HG02623 (cell line): ENCODE results near the gene CEACAM16.
A peak's percentile ranks its signal among the peaks of the same experiment; 100 is the strongest.

Experiments
- ATAC-seq: cut with Tn5 transposase; IDR thresholded peaks from one replicate; pipeline ENCODE4 v1.9.1; 2021; ENCODE audit warnings: moderate library complexity; ENCODE audit not compliant: unreplicated experiment

Gene CEACAM16

DNA sequence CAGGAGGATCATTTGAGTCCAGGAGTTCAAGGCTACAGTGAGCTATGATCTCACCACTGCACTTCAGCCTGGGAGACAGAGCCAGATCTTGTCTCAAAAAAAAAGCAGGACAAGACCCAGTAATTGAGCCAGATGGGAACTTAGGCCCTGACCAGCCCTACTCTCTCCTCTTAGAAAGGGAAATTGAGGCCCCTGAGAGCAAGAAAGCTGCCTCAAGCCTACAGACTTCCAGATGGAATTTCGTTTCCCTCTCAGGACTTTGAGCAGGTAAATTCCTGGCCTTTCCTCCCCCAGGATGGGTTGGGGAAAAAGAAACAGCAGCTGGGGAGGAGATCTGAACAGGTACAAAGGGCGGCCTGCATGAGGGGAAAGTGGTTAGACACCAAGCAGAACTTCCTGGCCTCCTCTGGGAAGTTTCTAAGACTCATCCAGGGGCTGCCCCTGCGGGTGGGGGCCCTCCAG lies 46.0 kb downstream of the CEACAM16 start:
- no peak for ATAC-seq

DNA sequence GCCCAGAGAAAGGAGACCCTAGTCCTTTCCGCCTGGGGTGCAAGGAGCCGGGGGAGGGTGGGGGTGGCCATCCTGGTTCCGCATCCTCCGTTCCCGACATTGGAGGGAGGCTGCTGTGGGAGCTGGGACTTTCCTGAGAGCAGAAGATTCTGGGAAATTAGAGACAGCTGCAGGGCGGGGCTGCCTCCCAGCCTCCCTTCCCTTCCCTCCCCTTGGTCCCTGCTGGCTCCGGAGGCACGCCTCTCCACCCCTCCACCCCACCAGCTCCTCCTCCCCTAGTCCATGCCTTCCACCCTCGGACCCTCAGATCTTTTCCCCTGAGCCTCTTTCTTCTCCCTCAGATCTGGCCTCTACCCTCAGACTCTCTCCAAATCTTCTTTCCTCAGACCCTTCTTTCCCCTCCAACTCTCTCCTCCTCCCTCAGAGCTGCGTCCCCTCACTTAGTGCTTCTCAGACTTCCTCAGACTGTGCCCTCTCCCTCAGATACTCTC lies 46.4 kb downstream of the CEACAM16 start:
- ATAC-seq, result no peak

DNA sequence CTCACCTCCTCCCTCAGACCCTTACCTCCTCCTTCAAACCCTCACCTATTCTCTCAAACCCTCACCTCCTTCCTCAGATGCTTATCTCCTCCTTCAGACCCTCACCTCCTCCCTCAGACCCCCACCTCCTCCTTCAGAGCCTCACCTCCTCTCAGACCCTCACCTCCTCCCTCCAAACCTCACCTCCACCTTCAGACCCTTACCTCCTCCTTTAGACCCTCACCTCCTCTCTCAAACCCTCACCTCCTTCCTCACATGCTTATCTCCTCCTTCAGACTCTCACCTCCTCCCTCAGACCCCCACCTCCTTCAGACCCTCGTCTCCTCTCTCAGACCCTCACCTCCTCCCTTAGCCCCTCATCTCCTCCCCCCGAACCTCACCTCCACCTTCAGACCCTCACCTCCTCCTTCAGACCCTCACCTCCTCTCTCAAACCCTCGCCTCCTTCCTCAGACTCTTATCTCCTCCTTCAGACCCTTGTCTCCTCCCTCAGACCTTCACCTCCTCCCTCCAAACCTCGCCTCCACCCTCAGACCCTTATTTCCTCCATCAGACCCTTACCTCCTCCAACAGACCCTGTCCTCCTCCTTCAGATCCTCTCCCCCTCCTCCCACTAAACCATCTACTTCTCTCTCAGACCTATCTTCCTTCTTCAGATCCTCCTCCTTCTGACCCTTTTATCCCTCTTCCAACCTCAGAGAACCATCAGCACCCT lies 47.1 kb downstream of the CEACAM16 start:
- no peak for ATAC-seq

DNA sequence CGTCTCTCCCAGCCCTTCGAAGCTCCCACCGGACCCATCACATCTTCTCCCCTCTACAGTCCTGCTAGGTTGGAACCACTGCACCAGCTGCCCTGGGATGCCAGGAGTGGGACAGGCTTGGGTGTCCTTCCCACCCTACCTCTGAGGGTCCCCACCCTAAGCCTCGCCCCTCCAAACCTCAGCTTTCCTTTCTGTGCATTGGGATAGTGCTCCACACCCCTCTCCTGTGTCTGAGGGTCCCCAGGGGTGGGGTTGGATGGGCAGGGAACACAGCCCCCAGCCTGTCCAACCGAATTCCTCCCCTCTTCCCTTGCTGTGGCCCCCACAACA lies 47.6 kb downstream of the CEACAM16 start:
- no peak for ATAC-seq

DNA sequence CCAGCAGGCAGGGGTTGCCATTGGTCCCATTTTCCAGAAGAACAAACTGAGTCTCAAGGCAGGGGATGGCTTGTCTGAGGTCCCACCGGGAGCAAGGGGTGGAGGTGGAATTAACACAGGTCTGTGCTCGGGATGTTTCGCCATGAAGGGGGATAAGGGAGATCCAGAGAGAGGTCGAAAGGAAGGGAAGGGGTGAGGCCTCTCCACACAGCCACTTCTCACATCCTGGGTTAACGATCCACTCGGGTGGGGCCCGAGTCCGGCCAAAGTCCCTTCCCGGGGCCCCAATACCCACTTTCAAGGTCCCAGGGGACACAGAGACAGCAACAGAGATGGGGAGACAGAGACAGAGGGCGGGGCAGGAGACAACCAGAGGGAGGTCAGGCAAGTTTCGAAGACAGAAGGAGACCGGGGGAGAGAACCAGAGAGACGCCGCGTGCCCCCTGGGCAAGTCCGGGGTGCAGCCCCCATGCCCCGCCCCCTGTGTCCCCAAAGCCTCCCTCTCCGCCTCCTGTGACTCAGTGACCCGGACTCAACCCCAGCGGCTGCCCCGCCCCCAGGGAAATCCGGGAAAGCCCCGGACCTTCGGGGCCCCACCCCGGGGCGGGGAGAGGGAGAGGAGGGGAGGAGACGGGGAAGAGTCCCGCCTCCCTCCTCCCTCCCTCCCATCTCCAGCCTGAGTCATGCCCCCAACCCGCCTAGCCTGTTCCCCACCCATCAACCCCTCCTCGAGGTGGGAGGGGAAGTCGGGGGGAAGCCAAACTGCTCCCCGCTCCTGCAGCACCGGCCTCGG lies 48.2 kb downstream of the CEACAM16 start:
- ATAC-seq, result peak; percentile 43

DNA sequence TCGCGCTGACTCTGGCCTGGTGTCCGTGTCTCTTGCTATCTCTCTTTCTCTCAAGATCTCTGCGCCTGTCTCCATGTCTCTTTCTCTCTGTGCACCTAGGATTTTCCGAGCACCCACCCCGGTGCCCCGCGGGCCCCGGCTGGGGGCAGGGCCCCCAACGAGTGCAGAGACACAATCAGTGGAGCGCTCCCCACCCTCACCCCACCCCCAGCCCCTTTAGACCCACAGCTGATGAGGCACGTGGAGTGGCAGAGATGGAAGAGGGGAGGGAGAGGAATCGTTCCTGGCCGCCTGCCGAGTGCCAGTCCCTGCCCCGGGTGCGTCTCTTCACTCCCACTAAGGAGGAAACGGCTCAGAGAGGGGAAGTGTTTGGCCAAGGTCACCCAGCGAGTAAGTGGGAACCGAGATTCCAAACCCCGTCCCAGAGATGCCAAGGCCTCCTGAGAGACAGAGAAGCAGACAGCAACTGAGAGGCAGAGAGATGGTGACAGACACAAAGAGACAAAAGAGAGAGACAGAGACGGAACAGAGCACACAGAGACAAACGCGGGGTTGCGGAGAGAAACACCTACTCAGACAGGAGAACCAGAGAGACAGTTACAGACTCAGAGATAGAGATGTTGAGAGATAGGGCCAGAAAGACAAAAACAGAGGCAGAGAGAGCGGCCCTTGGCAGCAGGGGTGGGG lies 48.9 kb downstream of the CEACAM16 start:
- ATAC-seq, result no peak

DNA sequence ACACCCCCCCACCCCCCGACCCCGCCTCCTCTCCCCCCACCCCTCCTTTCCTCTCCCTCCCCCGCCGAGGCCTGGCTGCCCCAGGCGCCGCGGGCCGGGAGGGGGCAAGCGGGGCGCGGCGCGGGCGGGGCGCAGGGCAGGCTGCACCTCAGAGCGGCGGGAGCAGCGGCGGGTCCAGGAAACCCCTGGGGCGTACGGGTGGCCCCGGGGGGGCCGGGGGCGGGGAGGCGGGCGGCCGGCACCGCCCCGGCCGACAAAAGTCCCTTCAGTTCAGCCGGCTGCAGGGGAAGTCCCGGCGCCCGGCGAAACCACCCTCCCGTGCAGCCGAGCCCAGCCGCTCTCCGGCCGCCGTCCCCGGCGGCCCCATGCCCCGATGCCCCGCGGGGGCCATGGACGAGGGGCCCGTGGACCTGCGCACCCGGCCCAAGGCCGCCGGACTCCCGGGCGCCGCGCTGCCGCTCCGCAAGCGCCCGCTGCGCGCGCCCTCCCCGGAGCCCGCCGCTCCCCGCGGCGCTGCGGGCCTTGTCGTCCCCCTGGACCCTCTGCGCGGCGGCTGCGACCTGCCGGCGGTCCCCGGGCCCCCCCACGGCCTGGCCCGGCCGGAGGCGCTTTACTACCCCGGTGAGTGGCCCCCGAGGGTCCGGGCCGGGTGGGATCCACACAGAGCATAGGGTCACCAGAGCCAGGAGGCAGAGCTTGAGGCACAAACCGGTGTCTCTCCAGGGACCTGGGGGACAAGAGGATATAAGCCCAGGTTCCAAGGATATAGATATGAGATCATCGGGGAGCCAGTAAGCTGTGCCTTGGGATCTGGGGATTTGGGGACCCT lies 49.7 kb downstream of the CEACAM16 start, which contains the start of gene BCL3:
BCL3 (plus strand) TSS at position 283 of the 829 bp plus-strand sequence; CDS start at position 366, 83 bp downstream.
- ATAC-seq, result peak; percentile 28

DNA sequence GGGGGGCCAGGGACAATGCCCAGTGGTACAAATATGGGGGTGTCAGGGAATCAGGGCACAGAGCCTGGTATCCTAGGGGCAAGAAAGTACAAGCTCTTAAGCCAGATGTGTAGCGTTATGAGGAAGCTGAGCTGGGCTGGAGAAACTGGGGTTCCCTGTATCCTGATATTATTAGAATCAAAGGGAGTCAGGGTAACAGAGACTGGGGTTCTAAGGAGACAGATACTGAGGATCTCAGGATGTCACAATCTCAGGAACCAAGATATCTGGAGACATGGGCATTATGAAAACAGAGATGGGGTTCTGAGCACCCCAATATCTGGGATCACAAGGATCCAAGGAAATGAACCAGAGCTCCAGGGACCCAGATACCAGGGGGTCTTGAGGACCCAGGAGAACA lies 50.3 kb downstream of the CEACAM16 start:
- ATAC-seq, result no peak

DNA sequence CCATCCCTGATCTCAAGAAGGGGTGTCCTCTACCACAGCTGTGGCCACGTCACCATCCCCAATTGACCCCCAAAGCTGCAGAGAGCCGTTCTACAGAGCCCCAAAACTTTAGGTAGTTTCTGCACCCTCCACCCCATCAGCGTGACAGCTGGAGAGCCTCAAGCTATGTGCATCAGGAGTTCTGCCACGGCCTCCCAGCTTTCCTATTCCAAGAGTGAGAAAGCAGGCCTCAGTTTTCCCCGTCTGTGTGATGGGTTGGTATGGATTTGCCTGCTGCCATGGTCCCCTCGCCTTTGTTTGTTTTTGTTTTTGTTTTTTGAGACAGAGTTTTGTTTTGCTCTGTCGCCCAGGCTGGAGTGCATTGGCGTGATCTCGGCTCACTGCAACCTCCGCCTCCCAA lies 51.0 kb downstream of the CEACAM16 start:
- ATAC-seq, result no peak

DNA sequence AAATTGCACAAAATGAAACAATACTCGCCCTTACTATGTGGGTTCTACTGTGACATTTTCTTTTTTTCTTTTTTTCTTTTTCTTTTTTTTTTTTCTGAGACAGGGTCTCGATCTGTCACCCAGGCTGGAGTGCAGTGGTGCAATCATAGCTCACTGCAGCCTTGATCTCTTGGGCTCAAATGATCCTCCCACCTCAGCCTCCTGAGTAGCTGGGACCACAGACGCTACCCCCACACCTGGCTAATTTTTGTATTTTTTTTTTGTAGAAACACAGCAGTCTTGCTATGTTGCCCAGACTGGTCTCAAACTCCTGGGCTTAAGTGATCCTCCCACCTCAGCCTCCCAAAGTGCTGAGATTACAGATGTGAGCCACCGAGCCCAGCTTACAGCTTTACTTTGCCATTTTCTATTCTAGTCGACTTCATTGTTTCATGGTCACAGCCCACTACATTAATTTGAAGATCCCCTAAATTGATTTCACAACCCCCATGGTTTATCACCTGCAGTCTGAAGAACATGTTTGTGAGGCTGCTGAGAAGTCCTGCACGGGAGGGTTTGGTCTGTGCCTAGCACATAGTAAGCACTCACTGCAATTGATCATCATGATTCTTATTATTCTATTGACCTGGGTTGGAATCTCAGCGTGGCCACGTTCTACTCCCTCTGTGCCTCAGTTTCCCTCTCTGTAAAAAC lies 53.3 kb downstream of the CEACAM16 start:
- no peak for ATAC-seq

DNA sequence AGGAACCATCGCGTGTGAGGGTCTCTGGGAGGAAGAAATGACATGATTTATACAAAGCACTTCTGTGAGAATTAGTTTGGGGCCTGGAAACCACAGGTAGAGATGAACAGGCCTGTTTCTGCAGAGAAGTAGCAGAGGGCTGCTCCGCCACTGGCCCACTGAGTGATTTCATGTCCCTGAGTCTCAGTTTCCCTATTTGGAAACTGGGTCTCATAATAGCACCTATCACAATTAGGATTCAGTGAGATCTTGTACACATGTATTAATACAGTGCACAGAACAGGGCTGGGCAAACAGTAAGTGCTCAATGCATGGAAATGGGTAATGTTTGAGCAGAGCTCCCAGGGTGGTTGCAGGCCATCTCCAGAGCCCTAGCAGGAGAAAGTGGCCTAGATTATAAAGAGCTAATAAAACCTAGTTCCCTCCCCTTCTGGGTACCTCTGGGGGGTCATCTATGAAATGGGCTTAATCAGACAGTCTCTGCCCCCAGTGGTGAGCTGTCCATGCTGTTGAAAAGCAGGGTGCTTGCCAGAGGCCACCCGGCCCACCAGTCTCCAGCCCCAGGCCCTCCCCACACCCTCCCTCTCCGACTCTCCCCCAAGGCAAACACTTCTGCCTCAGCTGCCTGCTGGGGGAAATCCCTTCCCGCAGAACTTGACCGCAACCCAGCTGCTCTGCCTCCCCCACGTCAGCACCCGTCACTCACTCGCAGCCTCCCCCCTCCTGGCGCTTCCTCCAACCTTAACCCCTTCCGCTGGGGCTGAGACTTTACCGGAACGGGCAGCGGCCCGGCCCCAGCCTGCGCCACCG lies 54.1 kb downstream of the CEACAM16 start:
- ATAC-seq, result peak; percentile 64

DNA sequence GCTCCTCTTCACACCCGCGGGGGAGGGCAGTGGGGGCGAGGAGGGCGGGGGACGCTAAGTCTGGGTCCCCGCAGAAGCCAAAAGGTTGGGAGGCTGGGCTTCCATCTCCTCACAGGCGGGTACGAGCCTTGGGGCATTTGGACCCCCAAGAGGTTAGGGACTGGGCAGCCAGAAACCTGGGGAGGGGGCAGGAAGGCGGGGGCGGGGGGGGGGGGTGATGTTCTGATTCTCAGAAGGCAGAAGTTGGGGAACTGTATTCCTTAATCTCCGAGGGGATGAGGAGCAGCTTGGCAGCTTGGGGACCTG lies 54.6 kb downstream of the CEACAM16 start:
- no peak for ATAC-seq

DNA sequence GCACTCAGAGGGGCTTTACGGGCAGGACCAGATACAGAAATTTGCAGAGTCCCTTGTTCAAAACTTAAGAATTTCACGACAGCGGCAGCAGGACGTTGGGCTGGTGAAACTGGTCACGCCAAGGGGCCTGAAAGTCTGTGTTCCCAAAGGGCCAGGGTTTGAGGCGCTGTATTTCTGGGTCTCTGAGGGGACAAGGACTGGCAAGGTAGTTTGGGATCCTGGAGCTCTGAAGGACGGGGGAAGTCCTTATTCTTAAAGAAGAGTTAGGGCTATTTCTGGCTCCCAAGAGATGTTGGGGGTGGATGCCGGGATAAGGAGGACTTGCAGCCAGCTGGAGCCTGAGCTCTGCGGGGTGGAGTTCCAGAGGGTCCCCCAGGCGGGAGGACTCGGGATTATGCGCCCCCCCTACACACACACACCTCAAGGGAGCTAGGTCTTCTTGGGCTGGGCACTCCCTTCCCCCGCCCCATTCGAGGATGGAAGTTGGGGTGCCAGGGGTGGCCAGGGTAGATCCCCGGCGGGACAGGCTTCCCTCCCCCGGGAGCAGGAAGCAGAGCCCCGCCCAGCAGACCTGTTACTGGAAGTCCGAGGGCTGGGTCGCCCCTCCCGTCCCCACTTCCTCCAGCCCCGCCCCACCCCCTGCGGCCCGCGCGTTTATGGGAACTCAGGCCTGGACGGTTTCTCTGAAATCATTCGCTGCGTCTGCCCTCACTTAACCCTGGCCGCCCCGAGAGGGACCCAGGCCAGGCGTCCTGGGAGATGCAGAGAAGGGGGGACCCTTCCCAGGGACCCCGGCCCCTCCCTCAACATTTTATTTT lies 55.2 kb downstream of the CEACAM16 start:
- no peak for ATAC-seq

DNA sequence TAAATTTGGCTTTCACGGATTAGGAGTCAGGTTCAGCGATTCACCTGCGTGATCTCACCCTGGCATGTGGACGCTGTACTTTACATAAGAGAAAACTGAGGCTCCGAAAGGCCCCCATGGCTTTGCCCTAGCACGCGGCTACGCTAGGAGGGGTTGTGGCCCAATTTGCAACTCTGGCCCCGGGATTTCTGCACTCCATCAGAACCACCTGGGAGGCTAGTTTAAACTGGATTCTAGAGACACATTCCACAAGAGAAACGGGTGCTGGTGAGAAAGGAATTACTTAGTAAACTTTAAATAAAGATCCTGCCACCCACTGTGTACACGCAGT lies 55.8 kb downstream of the CEACAM16 start:
- ATAC-seq, result no peak

DNA sequence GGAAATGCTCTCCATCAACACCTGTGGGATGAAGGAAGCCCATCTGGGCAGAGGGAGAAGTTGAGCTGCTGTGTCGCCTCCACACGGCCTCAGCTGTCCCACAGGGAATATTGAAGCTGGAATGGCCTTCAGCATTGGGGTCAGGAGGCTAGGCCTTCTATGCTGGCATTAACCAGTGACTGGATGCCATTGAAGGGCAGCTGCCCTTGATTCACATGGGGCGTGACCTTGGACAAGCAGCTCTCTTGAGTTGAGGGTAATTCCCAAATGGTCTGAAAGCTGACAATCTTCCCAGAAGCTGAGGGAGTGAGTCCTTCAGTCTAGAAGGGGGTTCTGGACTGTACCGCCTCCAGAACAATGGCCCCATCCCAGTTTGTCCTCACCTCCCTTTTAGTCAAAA lies 56.3 kb downstream of the CEACAM16 start:
- no peak for ATAC-seq

DNA sequence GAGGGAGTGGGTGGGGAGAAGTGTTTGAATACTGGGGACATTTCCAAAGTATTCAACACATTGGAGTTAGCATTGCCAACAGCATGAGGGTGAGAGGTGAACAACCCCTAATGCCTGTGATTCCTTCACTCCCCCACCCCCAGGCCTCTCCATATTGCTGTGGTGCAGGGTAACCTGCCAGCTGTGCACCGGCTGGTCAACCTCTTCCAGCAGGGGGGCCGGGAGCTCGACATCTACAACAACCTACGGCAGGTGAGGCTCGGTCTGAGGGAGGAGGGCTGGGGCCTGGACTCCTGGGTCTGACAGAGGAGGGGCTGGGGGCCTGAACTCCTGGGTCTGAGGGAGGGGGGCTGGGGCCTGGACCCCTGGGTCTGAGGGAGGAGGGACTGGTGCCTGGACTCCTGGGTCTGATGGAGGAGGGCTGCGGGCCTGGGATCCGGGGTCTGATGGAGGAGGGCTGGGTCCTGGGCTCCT lies 57.2 kb downstream of the CEACAM16 start:
- no peak for ATAC-seq

DNA sequence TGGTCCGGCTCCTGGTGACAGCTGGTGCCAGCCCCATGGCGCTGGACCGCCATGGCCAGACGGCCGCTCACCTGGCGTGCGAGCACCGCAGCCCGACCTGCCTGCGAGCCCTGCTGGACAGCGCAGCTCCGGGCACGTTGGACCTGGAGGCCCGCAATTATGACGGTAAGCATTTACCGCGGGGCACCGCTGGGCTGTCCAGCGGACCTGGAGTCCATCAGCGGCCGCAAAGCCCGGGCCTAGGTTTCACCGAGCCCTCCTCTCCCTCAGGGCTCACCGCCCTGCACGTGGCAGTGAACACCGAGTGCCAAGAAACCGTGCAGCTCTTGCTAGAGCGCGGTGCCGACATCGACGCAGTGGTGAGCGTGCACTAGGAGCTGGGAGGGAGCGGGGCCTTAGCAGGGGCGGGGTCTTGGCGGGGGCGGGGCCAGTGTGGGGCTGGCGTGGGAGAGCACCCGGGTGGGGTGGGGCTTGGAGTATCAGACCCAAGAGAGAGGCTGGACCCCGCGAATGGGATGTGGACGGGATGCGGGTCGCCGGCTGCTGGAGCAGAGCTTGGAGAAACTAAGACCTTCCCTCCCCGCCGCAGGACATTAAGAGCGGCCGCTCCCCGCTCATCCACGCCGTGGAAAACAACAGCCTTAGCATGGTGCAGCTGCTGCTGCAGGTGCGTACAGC lies 58.2 kb downstream of the CEACAM16 start:
- no peak for ATAC-seq
